Stimulated activated naive CD8-positive, alpha-beta T cell treated with anti-CD3 and anti-CD28 coated beads, Interleukin-15, amount 100 ng/mL, for 72 hours (primary cell): ENCODE measurements around the gene FAM13B.
A peak's percentile ranks its signal among the peaks of the same experiment; 100 is the strongest.
"Not testable (repeated sequence)": the region's sequence is repeated elsewhere in the genome, so short reads cannot be mapped to it uniquely, and the experiment has no call there.

Source experiments
- ATAC-seq: fragments of 150-1000 bp; cut with Tn5 transposase; 2 replicates; pipeline ENCODE4 v1.10.0; 2021; ENCODE audit warnings: mild to moderate bottlenecking, moderate library complexity
- DNase-seq, 2 donors: peaks; one replicate each; pipeline ENCODE4 v3.0.0; 2021 to 2022
- H3K27ac Mint-ChIP-seq, 2 donors: one replicate each; pipeline ENCODE4 v1.8.0; 2022; ENCODE audit warnings: mild to moderate bottlenecking in 2 of 2, mixed read lengths in 2 of 2, moderate library complexity in 2 of 2
- H3K27me3 Mint-ChIP-seq: one replicate; pipeline ENCODE4 v1.8.0; 2022; ENCODE audit warnings: mixed read lengths
- H3K4me1 Mint-ChIP-seq: one replicate; pipeline ENCODE4 v1.8.0; 2022; ENCODE audit warnings: mild to moderate bottlenecking, mixed read lengths
- H3K4me3 Mint-ChIP-seq, 2 donors: one replicate each; pipeline ENCODE4 v1.8.0; 2022; ENCODE audit warnings: mild to moderate bottlenecking in 2 of 2, mixed read lengths in 2 of 2, moderate library complexity in 1 of 2
- H3K9me3 Mint-ChIP-seq, 2 donors: one replicate each; pipeline ENCODE4 v1.8.0; 2022; ENCODE audit warnings: mixed read lengths in 2 of 2

The FAM13B gene

GRCh38 chr5:137957948-137958347, 74.9 kb downstream of the FAM13B start:
- ATAC-seq (no peak), DNase-seq (no peak)
- Mint-ChIP-seq H3K4me1 (no peaks in the 10 kb centered on the region), H3K27ac (no peak overlapping the region), H3K9me3 (no peaks in the 10 kb centered on the region), H3K27me3 (no peaks in the 10 kb centered on the region), H3K4me3 (no peak overlapping the region)

- Mint-ChIP-seq H3K27ac (no peak overlapping the region), H3K4me1 (no peaks in the 10 kb centered on the region), H3K9me3 (no peaks in the 10 kb centered on the region), H3K27me3 (no peaks in the 10 kb centered on the region), H3K4me3 (no peak overlapping the region)
- no peak for ATAC-seq
- DNase-seq = no peak
Measured at GRCh38 chr5:137954131-137954879, 78.6 kb downstream of the FAM13B start.

GRCh38 chr5:137945825-137946224, 87.1 kb downstream of the FAM13B start:
- H3K27ac Mint-ChIP-seq = no peak overlapping the region
- no peak for DNase-seq
- no peak for ATAC-seq
- H3K4me3 Mint-ChIP-seq = no peak overlapping the region
- no peaks in the 10 kb centered on the region for H3K27me3 Mint-ChIP-seq
- no peaks in the 10 kb centered on the region for H3K9me3 Mint-ChIP-seq
- H3K4me1 Mint-ChIP-seq = no peaks in the 10 kb centered on the region

GRCh38 chr5:137944280-137944679, 88.6 kb downstream of the FAM13B start:
- H3K4me3 Mint-ChIP-seq, DNase-seq, H3K4me1 Mint-ChIP-seq, H3K27ac Mint-ChIP-seq, ATAC-seq, H3K27me3 Mint-ChIP-seq, H3K9me3 Mint-ChIP-seq: not testable (repeated sequence)

- peak; percentile 51 for ATAC-seq
- DNase-seq = no peak
- peak overlapping the region in 1 of 2 donors; percentile 30 for H3K27ac Mint-ChIP-seq
- no peaks in the 10 kb centered on the region for H3K9me3 Mint-ChIP-seq
- peak overlapping the region; percentile 27 to 35 for H3K4me3 Mint-ChIP-seq
- H3K27me3 Mint-ChIP-seq = no peaks in the 10 kb centered on the region
- H3K4me1 Mint-ChIP-seq = peaks cover 23% of the 10 kb centered on the region
Measured at GRCh38 chr5:137939331-137939730, 93.5 kb downstream of the FAM13B start.

GRCh38 chr5:137938751-137939143, 94.1 kb downstream of the FAM13B start:
- H3K27ac Mint-ChIP-seq = peak overlapping the region; percentile 52 to 80
- no peak for DNase-seq
- H3K4me1 Mint-ChIP-seq = peaks cover 23% of the 10 kb centered on the region
- H3K27me3 Mint-ChIP-seq = no peaks in the 10 kb centered on the region
- peak; percentile 87 for ATAC-seq
- H3K9me3 Mint-ChIP-seq = no peaks in the 10 kb centered on the region
- peak overlapping the region; percentile 27 to 35 for H3K4me3 Mint-ChIP-seq

- Mint-ChIP-seq H3K9me3 (no peaks in the 10 kb centered on the region), H3K27me3 (no peaks in the 10 kb centered on the region), H3K4me1 (peaks cover 23% of the 10 kb centered on the region), H3K27ac (peak overlapping the region; percentile 52 to 80), H3K4me3 (no peak overlapping the region)
- ATAC-seq = peak; percentile 41
- DNase-seq = no peak
Measured at GRCh38 chr5:137937994-137938750, 94.7 kb downstream of the FAM13B start.

GRCh38 chr5:137935694-137936093, 97.2 kb downstream of the FAM13B start:
- no peak for DNase-seq
- no peak for ATAC-seq
- H3K9me3 Mint-ChIP-seq = no peaks in the 10 kb centered on the region
- no peak overlapping the region for H3K4me3 Mint-ChIP-seq
- peaks cover 23% of the 10 kb centered on the region for H3K4me1 Mint-ChIP-seq
- no peak overlapping the region for H3K27ac Mint-ChIP-seq
- no peaks in the 10 kb centered on the region for H3K27me3 Mint-ChIP-seq

- DNase-seq (no peak), ATAC-seq (no peak)
- Mint-ChIP-seq H3K4me1 (peaks cover 23% of the 10 kb centered on the region), H3K9me3 (no peaks in the 10 kb centered on the region), H3K27ac (no peak overlapping the region), H3K4me3 (no peak overlapping the region), H3K27me3 (no peaks in the 10 kb centered on the region)
Measured at GRCh38 chr5:137935190-137935589, 97.7 kb downstream of the FAM13B start.

GRCh38 chr5:137933491-137933911, 99.4 kb downstream of the FAM13B start:
- no peak overlapping the region for H3K27ac Mint-ChIP-seq
- ATAC-seq (no peak), DNase-seq (no peak)
- H3K27me3 Mint-ChIP-seq = no peaks in the 10 kb centered on the region
- no peak overlapping the region for H3K4me3 Mint-ChIP-seq
- H3K9me3 Mint-ChIP-seq = no peaks in the 10 kb centered on the region
- peaks cover 10% of the 10 kb centered on the region for H3K4me1 Mint-ChIP-seq

- Mint-ChIP-seq H3K27ac (no peak overlapping the region), H3K4me3 (no peak overlapping the region), H3K4me1 (peaks cover 6% of the 10 kb centered on the region), H3K9me3 (no peaks in the 10 kb centered on the region), H3K27me3 (no peaks in the 10 kb centered on the region)
- ATAC-seq = no peak
- no peak for DNase-seq
Measured at GRCh38 chr5:137932800-137933199, 100.1 kb downstream of the FAM13B start.

- Mint-ChIP-seq H3K9me3 (no peaks in the 10 kb centered on the region), H3K27me3 (no peaks in the 10 kb centered on the region), H3K27ac (no peak overlapping the region), H3K4me3 (no peak overlapping the region), H3K4me1 (no peaks in the 10 kb centered on the region)
- DNase-seq (no peak), ATAC-seq (no peak)
Measured at GRCh38 chr5:137923856-137924255, 109.0 kb downstream of the FAM13B start.

- H3K9me3 Mint-ChIP-seq = peaks cover 8% of the 10 kb centered on the region in 2 donors
- no peak for DNase-seq
- no peak for ATAC-seq
- H3K27ac Mint-ChIP-seq = no peak overlapping the region
- no peak overlapping the region for H3K4me3 Mint-ChIP-seq
- no peaks in the 10 kb centered on the region for H3K27me3 Mint-ChIP-seq
- no peaks in the 10 kb centered on the region for H3K4me1 Mint-ChIP-seq
Measured at GRCh38 chr5:137921931-137922330, 110.9 kb downstream of the FAM13B start.

GRCh38 chr5:137916923-137917322, 116.0 kb downstream of the FAM13B start:
- Mint-ChIP-seq H3K4me1 (no peaks in the 10 kb centered on the region), H3K4me3 (no peak overlapping the region), H3K27me3 (no peaks in the 10 kb centered on the region), H3K9me3 (peaks cover 11 to 12% of the 10 kb centered on the region in 2 donors), H3K27ac (peak overlapping the region in 1 of 2 donors; percentile 72)
- DNase-seq (no peak), ATAC-seq (no peak)

- no peak overlapping the region for H3K27ac Mint-ChIP-seq
- no peaks in the 10 kb centered on the region for H3K4me1 Mint-ChIP-seq
- DNase-seq (no peak), ATAC-seq (no peak)
- H3K9me3 Mint-ChIP-seq = peaks cover 11 to 12% of the 10 kb centered on the region in 2 donors
- H3K27me3 Mint-ChIP-seq = no peaks in the 10 kb centered on the region
- no peak overlapping the region for H3K4me3 Mint-ChIP-seq
Measured at GRCh38 chr5:137914758-137915157, 118.1 kb downstream of the FAM13B start.

- H3K4me3 Mint-ChIP-seq = no peak overlapping the region
- no peaks in the 10 kb centered on the region for H3K9me3 Mint-ChIP-seq
- H3K27ac Mint-ChIP-seq = peak overlapping the region in 1 of 2 donors; percentile 2
- ATAC-seq (no peak), DNase-seq (no peak)
- H3K4me1 Mint-ChIP-seq = peaks cover 6% of the 10 kb centered on the region
- H3K27me3 Mint-ChIP-seq = peaks cover 19% of the 10 kb centered on the region
Measured at GRCh38 chr5:137902408-137903133, 130.3 kb downstream of the FAM13B start.
